OCI-LY1 (cell line): ENCODE results near the gene CACNA1C.
"Not testable (repeated sequence)": the region's sequence is repeated elsewhere in the genome, so short reads cannot be mapped to it uniquely, and the experiment has no call there.

Source experiments
- H2AFZ ChIP-seq: fragments of 200-600 bp; sonication (generic), shearing (Covaris generic); 2 replicates; pipeline ENCODE4 v1.6.0; 2014; ENCODE audit warnings: antibody characterized with exemption, mild to moderate bottlenecking, low read length
- H3F3A ChIP-seq: fragments of 200-600 bp; sonication (generic), shearing (Covaris generic); 2 replicates; pipeline ENCODE4 v1.6.0; 2014; ENCODE audit warnings: mild to moderate bottlenecking, antibody characterized with exemption, low read length, moderate library complexity; ENCODE audit not compliant: insufficient read depth
- H3K27ac ChIP-seq: fragments of 200-600 bp; sonication (generic); 2 replicates; pipeline ENCODE4 v1.5.1; 2014; ENCODE audit warnings: low read length, mixed run types, mild to moderate bottlenecking, low read depth; ENCODE audit not compliant: poor library complexity, severe bottlenecking
- H3K27me3 ChIP-seq: fragments of 200-600 bp; sonication (generic); 2 replicates; pipeline ENCODE4 v1.6.0; 2014; ENCODE audit warnings: antibody characterized with exemption, mild to moderate bottlenecking, low read length, moderate library complexity; ENCODE audit not compliant: insufficient read depth
- H3K36me3 ChIP-seq: fragments of 200-600 bp; sonication (generic); 2 replicates; pipeline ENCODE4 v1.6.1; 2014; ENCODE audit warnings: mild to moderate bottlenecking, antibody characterized with exemption, low read length, moderate library complexity, mixed read lengths; ENCODE audit not compliant: insufficient read depth
- H3K4me1 ChIP-seq: fragments of 200-600 bp; sonication (generic); 2 replicates; pipeline ENCODE4 v1.5.1; 2014; ENCODE audit warnings: mild to moderate bottlenecking, low read length, moderate library complexity; ENCODE audit not compliant: insufficient read depth, severe bottlenecking
- H3K4me2 ChIP-seq: fragments of 200-600 bp; sonication (generic), shearing (Covaris generic); 2 replicates; pipeline ENCODE4 v1.6.1; 2014; ENCODE audit warnings: low read length
- H3K4me3 ChIP-seq: fragments of 200-600 bp; sonication (generic); 2 replicates; pipeline ENCODE4 v1.5.1; 2014; ENCODE audit warnings: low read length, low read depth, mild to moderate bottlenecking, mixed read lengths; ENCODE audit not compliant: poor library complexity, severe bottlenecking
- H3K79me2 ChIP-seq: fragments of 200-600 bp; shearing (Covaris generic); 2 replicates; pipeline ENCODE4 v1.6.1; 2016; ENCODE audit warnings: mixed run types, low read length, mixed read lengths; ENCODE audit not compliant: insufficient read depth
- H3K9ac ChIP-seq: fragments of 200-600 bp; sonication (generic), shearing (Covaris generic); 2 replicates; pipeline ENCODE4 v1.6.1; 2014; ENCODE audit warnings: mild to moderate bottlenecking, low read length, mixed read lengths
- H3K9me2 ChIP-seq: fragments of 200-600 bp; sonication (generic), shearing (Covaris generic); 2 replicates; pipeline ENCODE4 v1.6.1; 2014; ENCODE audit warnings: low read depth, mild to moderate bottlenecking, low read length, mixed read lengths
- H3K9me3 ChIP-seq: fragments of 200-600 bp; shearing (Covaris generic); 2 replicates; pipeline ENCODE4 v1.6.1; 2014; ENCODE audit warnings: low read length, mixed read lengths
- H4K20me1 ChIP-seq: fragments of 200-600 bp; sonication (generic), shearing (Covaris generic); 2 replicates; pipeline ENCODE4 v1.6.0; 2016; ENCODE audit warnings: mild to moderate bottlenecking, low read length; ENCODE audit not compliant: insufficient read depth
- EZH2 ChIP-seq: fragments of 200-600 bp; sonication (generic), shearing (Covaris generic); IDR thresholded peaks from 2 replicates; pipeline ENCODE4 v1.8.0; 2017; ENCODE audit warnings: borderline replicate concordance, mixed run types, mild to moderate bottlenecking, antibody characterized with exemption, low read length, moderate library complexity, mixed read lengths
- TF ChIP-seq, protein P1 (sequence below): fragments of 200-600 bp; sonication (generic), shearing (Covaris generic); IDR thresholded peaks from 2 replicates; pipeline ENCODE4 v1.5.1; 2017; ENCODE audit warnings: mild to moderate bottlenecking, antibody characterized with exemption, low read length, moderate library complexity, mixed read lengths

CACNA1C gene

DNA sequence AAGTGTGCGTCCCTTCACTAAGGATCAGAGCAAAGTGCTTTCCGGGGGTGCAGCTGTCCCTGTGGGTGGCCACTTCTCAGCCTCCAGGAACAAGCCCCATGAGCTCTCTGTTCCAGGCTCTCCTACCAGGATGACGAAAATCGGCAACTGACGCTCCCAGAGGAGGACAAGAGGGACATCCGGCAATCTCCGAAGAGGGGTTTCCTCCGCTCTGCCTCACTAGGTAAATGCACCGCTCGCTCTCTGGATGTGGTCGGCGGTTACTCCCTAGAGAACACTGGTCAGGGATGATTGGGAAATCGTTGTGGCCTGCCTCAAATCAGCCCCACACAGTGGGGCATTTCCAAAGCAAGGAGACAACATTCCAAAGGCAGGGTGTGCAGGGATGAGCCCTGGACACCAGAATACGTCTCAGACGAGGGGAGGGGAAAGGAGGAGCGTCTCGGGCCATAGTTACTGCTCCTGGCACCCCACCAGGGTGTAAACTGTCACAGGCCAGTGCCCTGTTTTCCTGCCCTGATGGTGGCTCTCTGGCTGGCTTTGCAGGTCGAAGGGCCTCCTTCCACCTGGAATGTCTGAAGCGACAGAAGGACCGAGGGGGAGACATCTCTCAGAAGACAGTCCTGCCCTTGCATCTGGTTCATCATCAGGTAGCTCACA lies 633.0 kb downstream of the CACNA1C start:
- not testable (repeated sequence) for H3K4me1 ChIP-seq, H3K27ac ChIP-seq, H2AFZ ChIP-seq, H3K27me3 ChIP-seq, H3K36me3 ChIP-seq, H3F3A ChIP-seq, H3K4me3 ChIP-seq, H3K9ac ChIP-seq, H3K9me2 ChIP-seq, H3K79me2 ChIP-seq, H3K9me3 ChIP-seq, H4K20me1 ChIP-seq, H3K4me2 ChIP-seq

DNA sequence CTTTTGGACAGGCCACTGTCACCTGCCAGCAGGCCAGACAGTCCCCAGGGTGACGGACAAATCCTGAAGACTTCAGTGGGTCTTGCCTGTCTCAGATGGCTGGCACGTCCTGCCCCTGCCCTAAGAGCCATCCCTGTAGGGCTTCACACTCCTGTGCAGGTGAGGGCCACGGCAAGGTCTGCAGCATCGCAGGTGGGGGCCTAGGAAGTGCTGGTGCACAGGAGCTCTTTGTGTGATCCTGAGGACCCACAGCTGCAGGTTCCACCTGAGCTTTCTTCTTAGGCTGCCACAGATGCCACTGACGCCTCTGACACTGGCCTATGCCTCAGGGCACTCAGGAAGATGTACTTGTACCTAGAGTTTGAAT lies 633.5 kb downstream of the CACNA1C start:
- no peaks in the 10 kb centered on the region for H3K9me2 ChIP-seq

DNA sequence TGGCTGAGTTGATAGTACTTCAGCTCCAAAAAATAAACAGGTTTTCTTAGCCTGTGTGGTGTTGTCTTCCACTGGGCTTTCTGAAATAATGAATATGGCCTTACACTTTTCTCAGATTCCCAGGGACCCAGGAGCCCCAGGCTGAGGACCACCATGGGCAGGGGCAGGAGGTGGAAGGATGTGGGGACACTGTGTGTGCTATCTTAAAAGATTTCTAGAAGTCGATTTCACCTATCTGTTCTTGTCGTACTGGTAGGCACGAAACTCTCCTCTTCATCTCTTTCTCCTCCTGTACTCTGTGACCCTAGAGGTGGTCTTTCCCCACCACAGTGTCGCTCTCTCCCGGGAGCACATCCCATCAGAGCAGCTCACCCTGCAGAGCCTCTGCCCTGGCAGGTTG lies 634.3 kb downstream of the CACNA1C start:
- Histone ChIP-seq H3F3A (no peaks in the 10 kb centered on the region), H3K4me1 (peaks cover 16% of the 10 kb centered on the region), H4K20me1 (no peaks in the 10 kb centered on the region), H3K36me3 (no peaks in the 10 kb centered on the region), H3K9me3 (no peaks in the 10 kb centered on the region), H3K4me2 (no peak overlapping the region), H3K4me3 (no peak overlapping the region), H3K27ac (no peak overlapping the region), H3K9ac (no peak overlapping the region), H2AFZ (no peak overlapping the region), H3K27me3 (no peaks in the 10 kb centered on the region), H3K9me2 (no peaks in the 10 kb centered on the region), H3K79me2 (no peaks in the 10 kb centered on the region)
- TF ChIP-seq, protein P1, sequence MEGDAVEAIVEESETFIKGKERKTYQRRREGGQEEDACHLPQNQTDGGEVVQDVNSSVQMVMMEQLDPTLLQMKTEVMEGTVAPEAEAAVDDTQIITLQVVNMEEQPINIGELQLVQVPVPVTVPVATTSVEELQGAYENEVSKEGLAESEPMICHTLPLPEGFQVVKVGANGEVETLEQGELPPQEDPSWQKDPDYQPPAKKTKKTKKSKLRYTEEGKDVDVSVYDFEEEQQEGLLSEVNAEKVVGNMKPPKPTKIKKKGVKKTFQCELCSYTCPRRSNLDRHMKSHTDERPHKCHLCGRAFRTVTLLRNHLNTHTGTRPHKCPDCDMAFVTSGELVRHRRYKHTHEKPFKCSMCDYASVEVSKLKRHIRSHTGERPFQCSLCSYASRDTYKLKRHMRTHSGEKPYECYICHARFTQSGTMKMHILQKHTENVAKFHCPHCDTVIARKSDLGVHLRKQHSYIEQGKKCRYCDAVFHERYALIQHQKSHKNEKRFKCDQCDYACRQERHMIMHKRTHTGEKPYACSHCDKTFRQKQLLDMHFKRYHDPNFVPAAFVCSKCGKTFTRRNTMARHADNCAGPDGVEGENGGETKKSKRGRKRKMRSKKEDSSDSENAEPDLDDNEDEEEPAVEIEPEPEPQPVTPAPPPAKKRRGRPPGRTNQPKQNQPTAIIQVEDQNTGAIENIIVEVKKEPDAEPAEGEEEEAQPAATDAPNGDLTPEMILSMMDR: no peak
- no peak for TF ChIP-seq EZH2

More for the DNA sequence above, 633.5 kb downstream of the CACNA1C start:
- no peaks in the 10 kb centered on the region for H3K36me3 ChIP-seq
- H3K4me2 ChIP-seq: no peak overlapping the region
- TF ChIP-seq, protein P1: no peak
- no peak for TF ChIP-seq EZH2
- no peaks in the 10 kb centered on the region for H3K9me3 ChIP-seq
- H3K4me1 ChIP-seq: peaks cover 8% of the 10 kb centered on the region
- no peak overlapping the region for H3K27ac ChIP-seq
- no peaks in the 10 kb centered on the region for H3K79me2 ChIP-seq
- no peak overlapping the region for H3K4me3 ChIP-seq
- H4K20me1 ChIP-seq: no peaks in the 10 kb centered on the region
- no peak overlapping the region for H3K9ac ChIP-seq
- H2AFZ ChIP-seq: no peak overlapping the region
- no peaks in the 10 kb centered on the region for H3F3A ChIP-seq
- H3K27me3 ChIP-seq: no peaks in the 10 kb centered on the region

DNA sequence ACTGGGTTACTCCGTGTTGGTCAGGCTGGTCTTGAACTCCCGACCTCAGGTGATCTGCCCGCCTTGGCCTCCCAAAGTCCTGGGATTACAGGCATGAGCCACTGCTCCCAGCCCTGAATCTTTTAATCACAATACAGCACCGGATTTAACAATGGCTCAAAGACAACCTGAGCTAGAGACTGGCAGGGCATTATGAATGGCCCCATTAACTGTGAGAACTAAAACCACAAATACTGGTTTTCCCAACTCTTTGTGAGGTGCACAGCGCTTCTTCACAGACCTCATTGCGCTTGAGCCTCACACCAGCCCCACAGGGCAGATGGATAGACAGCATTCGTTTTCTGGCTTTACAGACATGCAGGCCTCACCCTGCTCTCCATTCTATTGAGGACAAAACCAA lies 634.9 kb downstream of the CACNA1C start:
- H3K9ac ChIP-seq: no peak overlapping the region
- no peaks in the 10 kb centered on the region for H3K9me2 ChIP-seq
- H3F3A ChIP-seq: no peaks in the 10 kb centered on the region
- H3K9me3 ChIP-seq: no peaks in the 10 kb centered on the region
- no peak for TF ChIP-seq EZH2
- TF ChIP-seq, protein P1: no peak
- no peaks in the 10 kb centered on the region for H3K36me3 ChIP-seq
- H3K27ac ChIP-seq: no peak overlapping the region
- peaks cover 22% of the 10 kb centered on the region for H3K4me1 ChIP-seq
- no peaks in the 10 kb centered on the region for H3K79me2 ChIP-seq
- H4K20me1 ChIP-seq: no peaks in the 10 kb centered on the region
- no peak overlapping the region for H2AFZ ChIP-seq
- no peak overlapping the region for H3K4me3 ChIP-seq
- H3K4me2 ChIP-seq: no peak overlapping the region
- no peaks in the 10 kb centered on the region for H3K27me3 ChIP-seq
